DMS 273 (cell line): ENCODE results near the gene TRIM45.
A peak's percentile ranks its signal among the peaks of the same experiment; 100 is the strongest.
"Not testable (repeated sequence)": the region's sequence is repeated elsewhere in the genome, so short reads cannot be mapped to it uniquely, and the experiment has no call there.

Experiments used
- DNase-seq: peaks from one replicate; lab custom pipeline; 2025; ENCODE audit not compliant: unreplicated experiment; lab: John Stamatoyannopoulos, UW

Gene TRIM45

GRCh38 chr1:117104986-117105385 lies 16.6 kb downstream of the TRIM45 start:
- no peak for DNase-seq

GRCh38 chr1:117101858-117102257 lies 19.7 kb downstream of the TRIM45 start:
- not testable (repeated sequence) for DNase-seq

DNA sequence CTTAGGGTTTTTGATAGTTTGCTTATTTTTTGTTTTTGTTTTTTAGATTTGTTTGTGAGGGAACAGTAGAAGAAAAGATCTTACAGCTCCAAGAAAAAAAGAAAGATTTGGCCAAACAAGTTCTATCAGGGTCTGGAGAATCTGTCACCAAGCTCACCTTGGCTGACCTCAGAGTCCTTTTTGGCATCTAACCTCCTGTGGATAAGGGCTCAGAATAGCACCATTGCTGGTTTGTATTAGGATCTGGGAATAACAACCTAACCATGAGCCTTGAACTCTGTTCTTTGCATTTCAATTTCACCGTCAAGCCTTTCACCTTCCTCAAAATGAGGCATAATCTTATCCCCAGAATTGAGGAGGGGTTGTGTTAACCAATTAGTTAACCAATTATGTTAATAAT lies 20.2 kb downstream of the TRIM45 start:
- no peak for DNase-seq

GRCh38 chr1:117098287-117098890 lies 23.2 kb downstream of the TRIM45 start:
- no peak for DNase-seq

- no peak for DNase-seq
These were observed 24.1 kb downstream of the TRIM45 start for GRCh38 chr1:117097443-117097842.

DNA sequence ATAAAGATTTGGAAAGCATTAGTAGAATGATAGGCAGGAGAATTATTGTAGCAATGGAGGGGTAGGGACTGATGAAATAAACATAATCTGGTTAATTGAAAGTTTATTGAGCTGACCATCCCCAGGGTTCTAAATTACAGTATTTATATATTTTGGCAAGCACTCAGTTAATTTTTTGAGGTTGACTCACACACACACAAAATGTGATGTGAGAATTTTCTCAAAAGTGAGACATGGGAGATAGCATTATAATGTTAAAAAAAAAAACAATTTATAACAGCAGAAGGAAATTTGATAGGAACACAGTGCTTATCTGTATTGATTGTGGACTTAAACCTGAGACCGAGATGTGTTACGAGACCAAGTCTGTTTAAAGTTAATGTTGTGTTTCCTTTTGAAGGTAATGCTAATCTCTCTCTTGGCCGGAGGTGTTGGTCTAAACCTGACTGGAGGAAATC lies 24.6 kb downstream of the TRIM45 start:
- no peak for DNase-seq

GRCh38 chr1:117094841-117095604 lies 26.5 kb downstream of the TRIM45 start:
- DNase-seq, result no peak

DNA sequence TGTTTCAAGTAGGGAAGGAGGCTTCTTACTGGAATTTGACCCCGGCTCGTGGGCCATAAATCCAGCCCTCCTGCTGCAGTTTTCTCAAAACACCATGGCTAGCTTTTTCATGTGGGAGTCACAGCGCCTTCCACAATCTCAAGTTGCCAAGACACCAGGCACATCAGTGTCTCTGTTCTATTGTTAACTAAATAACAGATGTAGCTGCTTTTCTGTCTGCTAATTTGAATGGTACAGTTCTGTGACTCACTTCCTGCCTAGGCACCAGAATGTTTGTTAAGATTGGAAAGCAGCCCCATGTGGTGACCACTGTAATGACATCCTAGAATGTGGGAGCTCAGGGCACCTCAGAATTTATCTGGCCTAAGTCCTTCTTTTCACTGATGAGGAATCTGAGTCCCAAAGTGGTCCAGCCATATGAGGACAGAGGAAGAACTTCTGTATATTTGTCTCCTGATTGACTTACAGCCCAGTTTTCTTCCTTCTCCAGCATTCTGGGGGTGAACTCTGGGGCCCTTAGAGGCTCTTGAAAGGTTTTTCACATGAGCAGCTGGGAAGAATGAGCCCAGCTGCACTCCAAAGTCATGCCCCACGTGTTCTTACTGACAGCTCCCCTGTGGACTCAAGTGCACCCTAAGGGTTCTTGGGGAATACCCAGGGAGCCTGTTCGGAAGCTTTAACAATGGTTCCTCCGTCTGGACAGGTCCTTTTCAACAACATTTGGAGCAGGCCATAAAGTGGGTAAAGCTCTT lies 27.5 kb downstream of the TRIM45 start:
- peak; percentile 67 for DNase-seq

DNA sequence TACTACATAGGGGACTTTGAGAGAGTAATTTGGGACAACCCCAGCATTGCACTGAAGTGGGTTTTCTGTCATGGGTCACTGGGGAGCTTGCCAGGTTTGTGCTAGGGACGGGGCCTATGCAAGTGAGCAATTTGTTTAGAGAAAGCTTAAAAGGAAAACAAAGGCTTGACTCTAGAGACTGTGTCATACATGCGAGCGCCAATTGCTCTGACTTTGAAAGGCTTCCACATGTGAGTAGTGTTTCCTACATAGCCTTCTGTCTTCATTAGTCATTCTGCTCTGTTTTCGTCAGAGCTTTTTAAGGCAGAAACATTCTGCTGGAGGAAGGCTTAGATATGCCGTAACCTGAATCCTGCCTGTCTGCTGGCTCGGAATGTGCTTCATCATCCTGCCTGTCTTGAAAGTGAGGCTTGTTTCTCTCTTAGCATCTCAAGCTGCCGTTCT lies 28.4 kb downstream of the TRIM45 start:
- peak; percentile 83 for DNase-seq

GRCh38 chr1:117092594-117092993 lies 29.0 kb downstream of the TRIM45 start:
- DNase-seq, result no peak

- DNase-seq, result no peak
These were observed 31.6 kb downstream of the TRIM45 start for GRCh38 chr1:117089996-117090395.

- DNase-seq, result no peak
These were observed 33.9 kb downstream of the TRIM45 start for GRCh38 chr1:117087686-117088085.

DNA sequence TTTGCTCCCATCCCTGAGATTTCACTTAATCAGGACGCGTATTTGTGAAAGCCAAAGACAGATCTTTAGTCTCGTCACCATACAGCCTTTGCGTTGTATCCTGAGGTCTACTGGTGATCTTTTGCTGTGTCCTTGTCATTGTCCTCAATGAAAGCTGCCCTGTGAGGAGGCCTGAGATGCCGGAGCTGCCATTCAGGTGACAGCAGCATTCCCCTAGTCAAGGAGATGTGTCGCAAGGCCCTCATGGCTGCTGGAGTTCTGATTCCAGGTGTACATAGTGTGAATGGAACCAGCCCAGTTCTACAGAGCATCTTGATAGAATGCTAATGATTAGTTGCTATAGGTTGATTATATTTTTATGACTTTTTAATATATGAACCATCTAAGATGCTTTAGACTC lies 37.3 kb downstream of the TRIM45 start:
- DNase-seq, result no peak

- no peak for DNase-seq
These were observed 41.8 kb downstream of the TRIM45 start for GRCh38 chr1:117079737-117080136.

DNA sequence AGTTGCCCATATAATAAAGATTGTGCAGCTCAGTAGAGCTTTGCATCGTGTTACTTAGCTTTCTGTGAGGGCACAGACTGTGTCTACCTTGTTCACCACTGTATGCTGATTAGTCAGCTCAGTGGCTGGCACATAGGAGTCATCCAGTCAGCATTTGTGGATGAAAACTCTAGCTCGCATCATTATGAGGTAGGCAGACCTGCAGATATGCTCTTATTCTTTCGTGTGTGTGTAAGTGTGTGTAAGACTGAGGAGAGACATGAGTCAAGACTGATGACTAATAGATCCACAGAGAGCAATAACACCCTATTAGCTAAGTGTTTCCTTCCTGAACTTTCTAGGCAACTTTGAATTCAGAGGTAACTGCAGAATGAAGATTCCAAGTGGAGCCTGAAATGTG lies 44.3 kb downstream of the TRIM45 start:
- DNase-seq, result no peak

DNA sequence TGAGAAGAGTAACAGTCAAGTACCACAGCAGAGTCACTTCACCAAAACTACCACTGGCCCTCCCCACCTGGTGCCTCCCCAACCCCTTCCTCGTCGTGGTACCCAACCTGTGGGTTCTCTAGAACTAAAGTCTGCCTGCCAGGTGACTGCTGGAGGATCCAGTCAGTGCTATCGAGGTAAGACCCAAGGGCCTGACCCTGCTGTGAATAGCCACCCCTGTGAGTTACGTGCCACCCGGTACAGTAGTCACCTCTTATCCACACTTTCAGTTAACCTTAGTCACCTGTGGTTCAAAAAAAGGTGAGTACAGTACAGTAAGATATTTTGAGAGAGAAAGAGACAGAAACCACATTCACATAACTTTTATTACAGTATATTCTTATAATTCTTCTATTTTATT lies 44.9 kb downstream of the TRIM45 start:
- DNase-seq, result no peak

- no peak for DNase-seq
These were observed 51.4 kb downstream of the TRIM45 start for GRCh38 chr1:117070124-117070523.

GRCh38 chr1:117069220-117069844 lies 52.2 kb downstream of the TRIM45 start:
- peak; percentile 14 for DNase-seq

- DNase-seq, result no peak
These were observed 53.0 kb downstream of the TRIM45 start for GRCh38 chr1:117068580-117068979.

GRCh38 chr1:117067533-117068370 lies 53.8 kb downstream of the TRIM45 start:
- peak; percentile 64 for DNase-seq

GRCh38 chr1:117066367-117066766 lies 55.2 kb downstream of the TRIM45 start:
- no peak for DNase-seq
